SK-N-SH treated with all-trans-retinoic acid at 6 μM for 48 hours (cell line): ENCODE data around the gene TBCE.

Experiments used
- OSR1 ChIP-seq: fragments of 250-450 bp; sonication (Bioruptor Pico); IDR thresholded peaks from 2 replicates; pipeline ENCODE4 v1.8.0; 2022; ENCODE audit warnings: moderate library complexity, mild to moderate bottlenecking, inconsistent platforms
- PATZ1 ChIP-seq: fragments of 250-450 bp; sonication (Bioruptor Pico); IDR thresholded peaks from 2 replicates; pipeline ENCODE4 v1.8.0; 2020; ENCODE audit warnings: mild to moderate bottlenecking, moderate library complexity, borderline replicate concordance
- SNAI2 ChIP-seq: fragments of 250-450 bp; sonication (Bioruptor Pico); IDR thresholded peaks from 2 replicates; pipeline ENCODE4 v1.5.0; 2020; ENCODE audit warnings: mild to moderate bottlenecking, moderate library complexity
- ZFP3 ChIP-seq: fragments of 250-450 bp; sonication (Bioruptor Pico); IDR thresholded peaks from 2 replicates; pipeline ENCODE4 v1.5.0; 2020; ENCODE audit warnings: mild to moderate bottlenecking, moderate library complexity

GRCh38 chr1:235351898-235352297 lies 15.3 kb upstream of the TBCE start:
- no peak for TF ChIP-seq SNAI2 (CRISPR knock-in tag)
- TF ChIP-seq ZFP3 (CRISPR knock-in tag), result no peak
- TF ChIP-seq PATZ1, result no peak
- TF ChIP-seq OSR1 (CRISPR knock-in tag), result no peak
